ENCODE results near the gene BBIP1.

The BBIP1 gene

GRCh38 chr10:110918643-110919348 lies at the start of gene BBIP1:
Gene BBIP1, minus strand, starts transcription at chr10:110919180. Its CDS starts 1,023 bp downstream, at chr10:110918157.
- peak; percentile 95 for DNase-seq

- DNase-seq: no peak
Observed at GRCh38 chr10:110967645-110968044, 48.7 kb upstream of the BBIP1 start.

- DNase-seq: no peak
Observed at GRCh38 chr10:110967009-110967630, 48.1 kb upstream of the BBIP1 start.

GRCh38 chr10:110966146-110966545 lies 47.2 kb upstream of the BBIP1 start:
- DNase-seq: no peak

- DNase-seq: no peak
Observed at GRCh38 chr10:110965216-110965615, 46.2 kb upstream of the BBIP1 start.

- DNase-seq: no peak
Observed at GRCh38 chr10:110964681-110965080, 45.7 kb upstream of the BBIP1 start.

GRCh38 chr10:110963162-110963561 lies 44.2 kb upstream of the BBIP1 start:
- no peak for DNase-seq

- no peak for DNase-seq
Observed at GRCh38 chr10:110962443-110962842, 43.5 kb upstream of the BBIP1 start.

GRCh38 chr10:110960333-110960712 lies 41.3 kb upstream of the BBIP1 start:
- no peak for DNase-seq

GRCh38 chr10:110959379-110960332 lies 40.7 kb upstream of the BBIP1 start:
- no peak for DNase-seq

GRCh38 chr10:110957606-110958005 lies 38.6 kb upstream of the BBIP1 start:
- DNase-seq: no peak

GRCh38 chr10:110951381-110951780 lies 32.4 kb upstream of the BBIP1 start:
- no peak for DNase-seq

- no peak for DNase-seq
Observed at GRCh38 chr10:110947061-110947595, 28.1 kb upstream of the BBIP1 start.

- DNase-seq: no peak
Observed at GRCh38 chr10:110946496-110946895, 27.5 kb upstream of the BBIP1 start.

- DNase-seq: no peak
Observed at GRCh38 chr10:110944792-110945396, 25.9 kb upstream of the BBIP1 start.

- DNase-seq: no peak
Observed at GRCh38 chr10:110939419-110939818, 20.4 kb upstream of the BBIP1 start.

GRCh38 chr10:110936757-110937156 lies 17.8 kb upstream of the BBIP1 start:
- no peak for DNase-seq

- DNase-seq: no peak
Observed at GRCh38 chr10:110932505-110933180, 13.7 kb upstream of the BBIP1 start.

GRCh38 chr10:110931769-110932381 lies 12.9 kb upstream of the BBIP1 start:
- no peak for DNase-seq

GRCh38 chr10:110927461-110927860 lies 8.5 kb upstream of the BBIP1 start:
- no peak for DNase-seq

- no peak for DNase-seq
Observed at GRCh38 chr10:110923856-110924493, 5.0 kb upstream of the BBIP1 start.
